H9 (cell line): ENCODE results near the gene ATRIP. TPM values are rescaled to one million over a fixed set of nuclear protein-coding genes. Genes with fewer than 3 reads are reported as not detected.

Experiments used
- DNase-seq: peaks from one replicate; pipeline ENCODE4 v3.0.0-alpha.2; 2017
- H2AFZ ChIP-seq: one replicate; pipeline ENCODE4 v1.6.1; 2013; ENCODE audit warnings: mild to moderate bottlenecking, low read length, control low read depth, moderate library complexity
- H2AK5ac ChIP-seq: 2 replicates; pipeline ENCODE4 v1.6.1; 2013; ENCODE audit warnings: low read length, control low read depth, mixed read lengths; ENCODE audit not compliant: insufficient read length
- H2BK120ac ChIP-seq: one replicate; pipeline ENCODE4 v1.6.1; 2013; ENCODE audit warnings: low read depth, mild to moderate bottlenecking, low read length, control low read depth, inconsistent platforms; ENCODE audit not compliant: poor library complexity, severe bottlenecking
- H2BK12ac ChIP-seq: 2 replicates; pipeline ENCODE4 v1.6.1; 2013; ENCODE audit warnings: low read length, control low read depth, mixed read lengths, low read depth; ENCODE audit not compliant: insufficient read length
- H2BK15ac ChIP-seq: 2 replicates; pipeline ENCODE4 v1.6.1; 2013; ENCODE audit warnings: low read depth, low read length, control low read depth
- H2BK20ac ChIP-seq: one replicate; pipeline ENCODE4 v1.6.1; 2013; ENCODE audit warnings: low read depth, mild to moderate bottlenecking, low read length, control low read depth, inconsistent platforms; ENCODE audit not compliant: poor library complexity, severe bottlenecking
- H2BK5ac ChIP-seq: 2 replicates; pipeline ENCODE4 v1.6.1; 2013; ENCODE audit warnings: low read length, control low read depth, mixed read lengths; ENCODE audit not compliant: insufficient read length
- H3K14ac ChIP-seq: 2 replicates; pipeline ENCODE4 v1.6.1; 2013; ENCODE audit warnings: low read length, control low read depth; ENCODE audit not compliant: insufficient read depth
- H3K18ac ChIP-seq: 2 replicates; pipeline ENCODE4 v1.6.1; 2013; ENCODE audit warnings: low read depth, mild to moderate bottlenecking, mixed read lengths, low read length, control low read depth; ENCODE audit not compliant: insufficient read length
- H3K23ac ChIP-seq: 2 replicates; pipeline ENCODE4 v1.6.1; 2013; ENCODE audit warnings: low read length, control low read depth, mixed read lengths, low read depth; ENCODE audit not compliant: insufficient read length
- H3K23me2 ChIP-seq: 2 replicates; pipeline ENCODE4 v1.6.1; 2013; ENCODE audit warnings: low read depth, mild to moderate bottlenecking, mixed read lengths, low read length, control low read depth; ENCODE audit not compliant: insufficient read length, poor library complexity, severe bottlenecking
- H3K27ac ChIP-seq: 2 replicates; pipeline ENCODE4 v1.5.1; 2013; ENCODE audit warnings: low read length, control low read depth, mixed read lengths, low read depth; ENCODE audit not compliant: insufficient read length
- H3K27me3 ChIP-seq: 2 replicates; pipeline ENCODE4 v1.6.1; 2013; ENCODE audit warnings: low read length, control low read depth, inconsistent platforms; ENCODE audit not compliant: insufficient read depth
- H3K4ac ChIP-seq: 2 replicates; pipeline ENCODE4 v1.6.1; 2013; ENCODE audit warnings: low read depth, mild to moderate bottlenecking, control low read depth, inconsistent platforms, low read length, moderate library complexity
- H3K4me1 ChIP-seq: 2 replicates; pipeline ENCODE4 v1.6.1; 2013; ENCODE audit warnings: low read length, control low read depth, inconsistent platforms; ENCODE audit not compliant: insufficient read depth
- H3K4me2 ChIP-seq: 2 replicates; pipeline ENCODE4 v1.6.1; 2013; ENCODE audit warnings: low read length, control low read depth, mixed read lengths; ENCODE audit not compliant: insufficient read length, insufficient read depth
- H3K56ac ChIP-seq: 2 replicates; pipeline ENCODE4 v1.6.1; 2013; ENCODE audit warnings: low read depth, mild to moderate bottlenecking, mixed read lengths, low read length, control low read depth; ENCODE audit not compliant: insufficient read length
- H3K79me1 ChIP-seq: 2 replicates; pipeline ENCODE4 v1.6.1; 2013; ENCODE audit warnings: low read depth, mild to moderate bottlenecking, moderate library complexity, low read length, control low read depth, inconsistent platforms; ENCODE audit not compliant: insufficient read depth, poor library complexity, severe bottlenecking
- H3K79me2 ChIP-seq: 2 replicates; pipeline ENCODE4 v1.6.1; 2013; ENCODE audit warnings: low read length, control low read depth, inconsistent platforms; ENCODE audit not compliant: insufficient read depth
- H3K9ac ChIP-seq: 2 replicates; pipeline ENCODE4 v1.6.1; 2013; ENCODE audit warnings: low read length, control low read depth, mixed read lengths; ENCODE audit not compliant: insufficient read length; ENCODE audit errors: extremely low read depth
- H3K9me3 ChIP-seq: one replicate; pipeline ENCODE4 v1.6.1; 2013; ENCODE audit warnings: low read depth, low read length, inconsistent platforms; ENCODE audit not compliant: control insufficient read depth
- H3T11ph ChIP-seq: one replicate; pipeline ENCODE4 v1.6.1; 2013; ENCODE audit warnings: mild to moderate bottlenecking, low read length, control low read depth, inconsistent platforms
- H4K20me1 ChIP-seq: one replicate; pipeline ENCODE4 v1.6.1; 2013; ENCODE audit not compliant: control insufficient read depth, insufficient read length, insufficient read depth
- H4K5ac ChIP-seq: 2 replicates; pipeline ENCODE4 v1.6.1; 2013; ENCODE audit warnings: low read depth, mild to moderate bottlenecking, mixed read lengths, low read length, control low read depth; ENCODE audit not compliant: insufficient read length
- H4K8ac ChIP-seq: replicated peaks from 2 replicates; pipeline ENCODE4 v1.6.1; 2013; ENCODE audit warnings: low read length, control low read depth, mixed read lengths, low read depth; ENCODE audit not compliant: insufficient read length
- H4K91ac ChIP-seq: 2 replicates; pipeline ENCODE4 v1.6.1; 2013; ENCODE audit warnings: low read depth, mild to moderate bottlenecking, moderate library complexity, mixed read lengths, low read length, control low read depth; ENCODE audit not compliant: insufficient read length
- H3K27ac Mint-ChIP-seq, 3 experiments: 2 replicates in 2 of 3; 3 replicates in 1 of 3; pipeline ENCODE4 v1.8.0; 2020 to 2021; ENCODE audit warnings: mixed read lengths in 3 of 3, mild to moderate bottlenecking in 1 of 3, moderate library complexity in 1 of 3
- H3K27me3 Mint-ChIP-seq: 2 replicates; pipeline ENCODE4 v1.8.0; 2021; ENCODE audit warnings: low read depth, mild to moderate bottlenecking, moderate library complexity, mixed read lengths
- H3K36me3 Mint-ChIP-seq, 3 experiments: 2 replicates in 2 of 3; 3 replicates in 1 of 3; pipeline ENCODE4 v1.8.0; 2020 to 2021; ENCODE audit warnings: low read depth in 3 of 3, mixed read lengths in 3 of 3; ENCODE audit not compliant: insufficient read depth in 1 of 3
- H3K4me1 Mint-ChIP-seq, 2 experiments: 2 replicates each; pipeline ENCODE4 v1.8.0; 2020; ENCODE audit warnings: mixed read lengths in 2 of 2
- H3K4me3 Mint-ChIP-seq, 2 experiments: 2 replicates in 1 of 2; 3 replicates in 1 of 2; pipeline ENCODE4 v1.8.0; 2020 to 2021; ENCODE audit warnings: mild to moderate bottlenecking in 2 of 2, mixed read lengths in 2 of 2, moderate library complexity in 1 of 2
- H3K9me3 Mint-ChIP-seq, 2 experiments: 2 replicates in 1 of 2; 3 replicates in 1 of 2; pipeline ENCODE4 v1.8.0; 2020; ENCODE audit warnings: mild to moderate bottlenecking in 2 of 2, mixed read lengths in 2 of 2, moderate library complexity in 1 of 2
- CTCF ChIP-seq: fragments of 200-600 bp; sonication (generic); conservative IDR thresholded peaks from 3 replicates; pipeline ENCODE4 v1.8.0; 2021; ENCODE audit warnings: antibody characterized with exemption, mild to moderate bottlenecking
- WGBS: extraction: QIAGEN DNeasy Blood & Tissue Kit; methylation state at CpG from one replicate; pipeline ENCODE4 v1.1.7; 2013; ENCODE audit warnings: missing lambda C conversion rate, low lambda C conversion rate, mixed read lengths; ENCODE audit not compliant: insufficient read length; ENCODE audit errors: extremely low coverage; 5-methylcytosine and 5-hydroxymethylcytosine counted together
- total RNA-seq: library from RNA; stranded (reverse); gene quantifications from 2 replicates; pipeline ENCODE4 v1.2.1, GENCODE V29; 2021

ATRIP gene
- total RNA-seq, 1 experiment from 2014 or later, result 16.3 TPM

GRCh38 chr3:48405971-48406370 is 40.6 kb upstream of the ATRIP start:
- DNase-seq, result no peak

More at GRCh38 chr3:48405971-48406370, 40.6 kb upstream of the ATRIP start:
- Histone ChIP-seq H4K8ac (no peak overlapping the region), H2BK120ac (no peak overlapping the region), H4K20me1 (no peaks in the 10 kb centered on the region), H3K79me1 (no peaks in the 10 kb centered on the region), H3K23ac (no peak overlapping the region), H3K9ac (no peak overlapping the region), H2BK12ac (no peak overlapping the region), H3K4me2 (no peak overlapping the region), H3K4me1 (no peaks in the 10 kb centered on the region), H3K56ac (no peak overlapping the region), H3K27ac (no peak overlapping the region), H3K4ac (no peak overlapping the region), H3T11ph (no peak overlapping the region), H3K27me3 (no peaks in the 10 kb centered on the region), H3K79me2 (no peaks in the 10 kb centered on the region), H2BK5ac (no peak overlapping the region), H2AFZ (no peak overlapping the region), H2BK20ac (no peak overlapping the region), H3K23me2 (no peaks in the 10 kb centered on the region), H2AK5ac (no peak overlapping the region), H3K9me3 (no peaks in the 10 kb centered on the region), H4K5ac (no peak overlapping the region), H2BK15ac (no peak overlapping the region), H3K14ac (no peak overlapping the region), H4K91ac (no peak overlapping the region), H3K18ac (no peak overlapping the region)
- no peak overlapping the region for H3K4me3 Mint-ChIP-seq
- H3K36me3 Mint-ChIP-seq, result peaks cover 50 to 91% (median 76%) of the 10 kb centered on the region in 3 experiments
- no peaks in the 10 kb centered on the region for H3K4me1 Mint-ChIP-seq
- TF ChIP-seq CTCF, result no peak
- no peaks in the 10 kb centered on the region for H3K9me3 Mint-ChIP-seq
- H3K27me3 Mint-ChIP-seq, result no peaks in the 10 kb centered on the region; the same call in 1 of the 2 replicates
- WGBS, result no CpG with 5 or more reads among the region's 1 CpG
- no peak overlapping the region for H3K27ac Mint-ChIP-seq
